ENCODE results near the gene PXK.

DNA sequence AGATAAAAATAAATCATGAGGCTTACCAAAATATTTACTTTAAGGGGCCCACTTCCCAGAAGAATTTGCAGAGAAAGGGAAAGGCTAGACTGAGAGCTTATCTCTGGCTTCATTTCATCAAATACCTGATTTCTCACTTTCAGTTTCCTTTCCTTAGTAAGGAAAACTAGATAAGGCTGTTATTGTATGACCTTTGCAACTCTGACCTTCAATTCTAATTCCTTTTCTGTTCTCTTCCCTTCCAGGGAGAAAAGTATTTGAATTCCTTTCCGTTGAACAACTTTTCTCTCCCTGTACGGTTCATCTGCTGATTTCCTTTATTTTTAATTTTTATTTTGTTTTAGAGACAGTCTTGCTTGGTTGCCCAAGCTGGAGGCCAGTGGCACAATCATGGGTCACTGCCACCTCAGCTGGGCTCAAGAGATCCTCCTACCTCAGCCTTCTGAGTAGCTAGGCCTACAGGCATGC is 7.1 kb upstream of the PXK start:
- TF ChIP-seq, protein P1, sequence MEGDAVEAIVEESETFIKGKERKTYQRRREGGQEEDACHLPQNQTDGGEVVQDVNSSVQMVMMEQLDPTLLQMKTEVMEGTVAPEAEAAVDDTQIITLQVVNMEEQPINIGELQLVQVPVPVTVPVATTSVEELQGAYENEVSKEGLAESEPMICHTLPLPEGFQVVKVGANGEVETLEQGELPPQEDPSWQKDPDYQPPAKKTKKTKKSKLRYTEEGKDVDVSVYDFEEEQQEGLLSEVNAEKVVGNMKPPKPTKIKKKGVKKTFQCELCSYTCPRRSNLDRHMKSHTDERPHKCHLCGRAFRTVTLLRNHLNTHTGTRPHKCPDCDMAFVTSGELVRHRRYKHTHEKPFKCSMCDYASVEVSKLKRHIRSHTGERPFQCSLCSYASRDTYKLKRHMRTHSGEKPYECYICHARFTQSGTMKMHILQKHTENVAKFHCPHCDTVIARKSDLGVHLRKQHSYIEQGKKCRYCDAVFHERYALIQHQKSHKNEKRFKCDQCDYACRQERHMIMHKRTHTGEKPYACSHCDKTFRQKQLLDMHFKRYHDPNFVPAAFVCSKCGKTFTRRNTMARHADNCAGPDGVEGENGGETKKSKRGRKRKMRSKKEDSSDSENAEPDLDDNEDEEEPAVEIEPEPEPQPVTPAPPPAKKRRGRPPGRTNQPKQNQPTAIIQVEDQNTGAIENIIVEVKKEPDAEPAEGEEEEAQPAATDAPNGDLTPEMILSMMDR (IDR thresholded peaks at IDR 0.05) = no peak
- no peak for TF ChIP-seq POLR2A (IDR thresholded peaks at IDR 0.05)
- TF ChIP-seq POLR2AphosphoS5 (IDR thresholded peaks at IDR 0.05) = no peak
